SK-N-MC (cell line): Measurements from ENCODE around the gene SPRR4.

Experiments
- EZH2 ChIP-seq: fragments of 200-600 bp; sonication (generic); IDR thresholded peaks from one replicate; pipeline ENCODE4 v1.6.1; 2017; ENCODE audit warnings: antibody characterized with exemption
- POLR2AphosphoS5 ChIP-seq: IDR thresholded peaks from 2 replicates; pipeline ENCODE4 v1.6.1; 2012; ENCODE audit warnings: mild to moderate bottlenecking, low read depth, low read length, borderline replicate concordance

GRCh38 chr1:152964536-152964935, 5.9 kb upstream of the SPRR4 start:
- no peak for TF ChIP-seq POLR2AphosphoS5
- TF ChIP-seq EZH2, result no peak
